Common myeloid progenitor, CD34-positive (primary cell): ENCODE results near the gene SIAH2.

Experiments
- CTCF ChIA-PET: fragments of 350-600 bp; sonication (Branson Sonifier 250); formaldehyde crosslinking; loops from one replicate; lab custom pipeline; 2021; ENCODE audit warnings: antibody characterized with exemption; lab: Charles Lee
- POLR2A ChIA-PET: fragments of 350-600 bp; sonication (Branson Sonifier 250); formaldehyde crosslinking; loops from one replicate; lab custom pipeline; 2021; ENCODE audit warnings: antibody characterized with exemption; lab: Charles Lee
- DNase-seq, 3 donors: peaks; one replicate each; pipeline versions ENCODE4 v3.0.0 to v3.0.0-alpha.2; 2013
- H3K27ac ChIP-seq, 2 experiments: 1 replicate in 1 of 2; 2 replicates in 1 of 2; pipeline ENCODE4 v1.7.0; 2013; ENCODE audit warnings: inconsistent platforms in 2 of 2, low read length in 2 of 2, mild to moderate bottlenecking in 2 of 2, low read depth in 1 of 2, moderate library complexity in 1 of 2; ENCODE audit not compliant: severe bottlenecking in 2 of 2, insufficient read depth in 1 of 2, poor library complexity in 1 of 2
- H3K27me3 ChIP-seq, 5 experiments: replicated peaks in 2 of 5; 1 replicate in 3 of 5; 2 replicates in 2 of 5; pipeline versions ENCODE4 v1.6.1 to v1.7.0; 2013; ENCODE audit warnings: low read length in 4 of 5, mild to moderate bottlenecking in 2 of 5, moderate library complexity in 2 of 5, inconsistent platforms in 1 of 5; ENCODE audit not compliant: insufficient read depth in 5 of 5, control insufficient read depth in 4 of 5
- H3K36me3 ChIP-seq, 4 experiments: 1 replicate in 2 of 4; 2 replicates in 2 of 4; pipeline versions ENCODE4 v1.6.1 to v1.7.0; 2013; ENCODE audit warnings: low read length in 3 of 4, control low read depth in 1 of 4, mild to moderate bottlenecking in 1 of 4; ENCODE audit not compliant: control insufficient read depth in 4 of 4, insufficient read depth in 4 of 4
- H3K4me1 ChIP-seq, 4 experiments: 1 replicate in 3 of 4; 2 replicates in 1 of 4; pipeline versions ENCODE4 v1.6.1 to v1.7.1; 2013; ENCODE audit warnings: low read length in 3 of 4, mild to moderate bottlenecking in 3 of 4, control low read depth in 1 of 4, inconsistent platforms in 1 of 4, moderate library complexity in 1 of 4; ENCODE audit not compliant: control insufficient read depth in 4 of 4, insufficient read depth in 4 of 4; ENCODE audit errors: control extremely low read depth in 1 of 4
- H3K4me3 ChIP-seq, 7 experiments: 1 replicate in 4 of 7; 2 replicates in 3 of 7; pipeline versions ENCODE4 v1.5.1 to v1.7.0; 2013; ENCODE audit warnings: mild to moderate bottlenecking in 7 of 7, low read length in 6 of 7, moderate library complexity in 6 of 7, inconsistent platforms in 2 of 7, low read depth in 2 of 7, control low read depth in 1 of 7; ENCODE audit not compliant: insufficient read depth in 4 of 7, control insufficient read depth in 1 of 7; ENCODE audit errors: extremely low read depth in 1 of 7
- H3K9me3 ChIP-seq, 5 experiments: 1 replicate in 4 of 5; 2 replicates in 1 of 5; pipeline versions ENCODE4 v1.6.1 to v1.7.1; 2013; ENCODE audit warnings: low read length in 4 of 5, mild to moderate bottlenecking in 2 of 5, inconsistent platforms in 1 of 5, low read depth in 1 of 5, moderate library complexity in 1 of 5; ENCODE audit not compliant: control insufficient read depth in 4 of 5, insufficient read depth in 2 of 5; ENCODE audit errors: control extremely low read depth in 1 of 5
- WGBS: methylation state at CpG from one replicate; pipeline ENCODE4 v1.1.5; 2013; ENCODE audit not compliant: insufficient coverage; 5-methylcytosine and 5-hydroxymethylcytosine counted together

The SIAH2 gene

DNA sequence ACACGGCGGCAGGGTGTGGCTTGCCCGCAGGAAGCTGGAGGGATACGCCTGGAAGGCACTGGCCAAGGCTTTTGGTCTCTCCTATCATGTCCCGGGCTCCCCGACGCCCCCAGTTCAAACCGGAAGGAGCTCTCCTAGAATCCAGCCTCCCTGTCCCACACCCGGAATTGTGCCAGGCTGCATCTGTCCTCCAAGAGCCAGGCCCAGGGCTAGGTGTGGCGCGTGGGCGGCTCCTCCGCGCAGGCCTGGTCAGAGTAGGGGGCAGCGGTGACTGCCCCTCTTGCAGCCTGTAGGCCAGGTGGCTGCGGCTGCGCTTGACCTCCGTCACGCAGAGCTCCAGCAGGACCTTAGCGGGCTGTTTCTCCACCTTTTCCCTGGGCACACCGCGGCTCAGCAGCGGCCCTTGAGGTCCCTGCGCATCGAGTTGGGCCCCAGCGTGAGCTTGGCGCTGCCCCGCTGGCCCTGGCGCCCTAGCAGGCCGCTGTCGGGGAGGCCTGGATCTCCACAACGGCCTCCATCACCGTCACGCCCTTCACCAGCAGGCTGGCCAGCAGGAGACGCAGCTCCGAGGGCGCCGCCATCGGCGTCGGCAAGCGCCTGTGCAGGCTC, 15.9 kb upstream of the SIAH2 start:
- H3K27ac ChIP-seq, result no peak overlapping the region
- peaks cover 0 to 2% (median 0%) of the 10 kb centered on the region in 5 experiments for H3K27me3 ChIP-seq
- ChIA-PET CTCF (interaction anchor here (1.1 to 8.8 kb wide), 7 partner anchors 10 to 251 kb away, joined by 3 to 66 read pairs (median 5); no protein-coding TSS in a partner anchor), POLR2A (interaction anchor here (0.5 kb wide), 1 partner anchor 13 kb away, joined by 12 read pairs; no protein-coding TSS in a partner anchor)
- no peaks in the 10 kb centered on the region for H3K4me1 ChIP-seq
- H3K36me3 ChIP-seq, result no peaks in the 10 kb centered on the region
- no peak for DNase-seq
- no peak overlapping the region for H3K4me3 ChIP-seq
- WGBS, result 98% methylated on average over 41 of the region's 42 CpGs
- no peaks in the 10 kb centered on the region for H3K9me3 ChIP-seq

DNA sequence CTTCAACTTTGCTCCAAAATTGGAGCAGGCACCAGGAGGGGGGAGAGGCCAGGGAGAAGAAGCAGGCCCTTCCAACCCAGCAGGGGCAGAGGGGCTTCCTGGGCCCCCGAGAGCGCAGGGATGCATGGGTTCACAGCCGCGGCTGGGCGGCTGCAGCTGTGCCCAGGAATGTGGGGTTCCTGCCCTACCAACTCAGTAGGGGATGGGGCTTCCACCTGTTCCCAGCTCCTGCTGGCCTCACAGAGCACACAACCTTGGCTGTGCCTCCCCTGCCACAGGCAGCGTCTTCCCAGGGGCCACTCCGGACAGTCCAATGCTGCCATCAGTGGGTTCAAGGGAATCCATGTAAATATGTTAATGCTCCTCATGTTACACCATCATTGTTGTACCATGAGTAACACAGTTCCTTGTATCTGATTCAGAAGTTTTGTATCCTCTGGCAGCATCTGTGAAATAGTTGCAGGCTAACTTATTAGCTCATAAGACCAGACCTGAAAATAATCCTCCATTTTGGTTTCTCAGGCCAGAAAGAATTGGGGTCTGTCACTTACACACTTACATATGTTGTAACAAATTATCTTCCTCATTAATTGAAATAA, 12.1 kb upstream of the SIAH2 start:
- Histone ChIP-seq H3K4me3 (no peak overlapping the region), H3K27ac (no peak overlapping the region), H3K4me1 (no peaks in the 10 kb centered on the region), H3K36me3 (no peaks in the 10 kb centered on the region), H3K27me3 (no peaks in the 10 kb centered on the region), H3K9me3 (no peaks in the 10 kb centered on the region)
- ChIA-PET CTCF (interaction anchor here (1.0 to 8.8 kb wide), 3 partner anchors 11 to 14 kb away, joined by 3 to 66 read pairs (median 9); partner anchors contain the start of gene SIAH2), POLR2A (no interaction called here)
- WGBS, result 100% methylated on average over 5 of the region's 7 CpGs
- DNase-seq, result no peak

DNA sequence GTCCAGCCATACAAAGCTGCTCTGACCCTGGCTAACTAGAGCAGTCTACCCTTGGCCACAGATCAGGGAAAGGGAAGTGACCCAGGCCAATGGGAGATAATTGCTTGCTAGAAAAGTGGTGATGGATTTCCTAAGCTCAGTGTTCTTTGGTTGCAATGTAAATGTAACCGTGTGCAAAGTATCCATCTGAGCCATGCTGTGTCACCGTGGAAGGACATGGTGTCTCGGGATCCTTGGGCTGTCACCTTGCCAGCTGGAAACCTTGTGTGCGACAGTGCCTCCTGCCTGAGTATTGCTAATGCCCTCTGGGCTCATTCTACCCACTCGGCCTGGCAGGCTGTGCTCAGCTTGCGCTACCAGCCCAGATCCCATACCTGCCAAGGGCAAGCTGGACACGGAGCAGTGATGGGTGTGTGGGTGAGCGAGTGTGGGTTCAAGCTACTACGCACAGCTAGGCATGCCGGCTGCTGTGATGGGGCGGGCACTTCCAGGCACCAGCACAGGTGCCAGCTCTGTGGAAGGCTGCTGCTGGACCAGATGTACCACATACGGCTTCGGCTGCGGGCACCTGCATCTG, 10.7 kb upstream of the SIAH2 start:
- no peaks in the 10 kb centered on the region for H3K27me3 ChIP-seq
- H3K27ac ChIP-seq, result no peak overlapping the region
- no peak overlapping the region for H3K4me3 ChIP-seq
- POLR2A ChIA-PET, result interaction anchor here (0.6 kb wide), 1 partner anchor 704 kb away, joined by 3 read pairs; no protein-coding TSS in a partner anchor
- CTCF ChIA-PET, result interaction anchor here (0.7 to 8.8 kb wide), 5 partner anchors 9 to 91 kb away, joined by 3 to 66 read pairs (median 3); partner anchors contain the start of gene SIAH2
- no peaks in the 10 kb centered on the region for H3K36me3 ChIP-seq
- no peaks in the 10 kb centered on the region for H3K4me1 ChIP-seq
- no peaks in the 10 kb centered on the region for H3K9me3 ChIP-seq
- no peak for DNase-seq
- over 99% methylated on average over 11 of the region's 14 CpGs for WGBS

DNA sequence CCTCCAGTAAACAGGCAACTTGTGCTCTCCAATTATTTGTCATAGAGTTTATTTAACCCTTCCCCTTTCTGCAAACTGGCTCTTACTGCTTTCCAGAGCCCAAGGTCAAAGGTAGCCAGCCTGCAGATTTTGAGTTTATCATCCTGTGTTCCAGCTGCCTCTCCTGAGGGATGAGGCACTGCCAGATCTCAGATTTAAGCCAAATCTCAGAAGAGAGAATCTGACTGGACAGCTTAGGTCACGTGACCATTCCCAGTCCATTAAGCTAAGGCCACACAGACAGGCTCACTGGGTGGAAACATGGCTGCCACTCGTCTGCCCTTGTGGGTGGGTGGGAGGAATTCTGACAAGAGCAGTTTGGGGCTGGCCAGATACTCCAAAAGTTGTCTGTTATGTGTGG, 8.6 kb upstream of the SIAH2 start:
- ChIA-PET CTCF (interaction anchor here (1.1 kb wide), 1 partner anchor 315 kb away, joined by 3 read pairs; no protein-coding TSS in a partner anchor), POLR2A (interaction anchor here (1.1 kb wide), 1 partner anchor 92 kb away, joined by 3 read pairs; no protein-coding TSS in a partner anchor)
- no peaks in the 10 kb centered on the region for H3K9me3 ChIP-seq
- no peak overlapping the region for H3K27ac ChIP-seq
- H3K36me3 ChIP-seq, result no peaks in the 10 kb centered on the region
- no peak for DNase-seq
- WGBS, result no CpG with 5 or more reads among the region's 2 CpGs
- H3K27me3 ChIP-seq, result no peaks in the 10 kb centered on the region
- H3K4me3 ChIP-seq, result no peak overlapping the region
- peaks cover 0 to under 1% (median 0%) of the 10 kb centered on the region in 4 experiments for H3K4me1 ChIP-seq

- 100% methylated on average over 1 of the region's 3 CpGs for WGBS
- DNase-seq, result no peak
- no peak overlapping the region for H3K4me3 ChIP-seq
- no peaks in the 10 kb centered on the region for H3K9me3 ChIP-seq
- H3K27me3 ChIP-seq, result no peaks in the 10 kb centered on the region
- peaks cover 0 to 9% (median 0%) of the 10 kb centered on the region in 4 experiments for H3K4me1 ChIP-seq
- H3K27ac ChIP-seq, result no peak overlapping the region
- CTCF ChIA-PET, result interaction anchor here (1.1 kb wide), 1 partner anchor 316 kb away, joined by 3 read pairs; no protein-coding TSS in a partner anchor
- POLR2A ChIA-PET, result no interaction called here
- H3K36me3 ChIP-seq, result no peaks in the 10 kb centered on the region
Observed at GRCh38 chr3:150770681-150771080, 7.7 kb upstream of the SIAH2 start.

DNA sequence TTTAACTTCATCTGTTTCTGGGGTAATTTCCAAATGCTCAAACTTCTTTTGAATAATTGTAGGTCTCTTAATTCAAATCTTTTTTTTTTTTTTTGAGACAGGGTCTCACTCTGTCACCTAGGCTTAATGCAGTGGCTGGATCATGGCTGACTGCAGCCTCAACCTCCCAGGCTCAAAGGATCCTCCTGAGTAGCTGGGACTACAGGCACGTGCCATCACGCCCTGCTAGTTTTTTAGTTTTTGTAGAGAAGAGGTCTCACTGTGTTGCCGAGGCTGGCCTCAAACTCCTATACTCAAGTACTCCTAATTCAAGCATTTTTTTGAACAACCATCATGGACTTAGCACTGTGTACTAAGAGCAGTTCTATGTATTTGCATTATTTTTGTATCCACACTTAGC, 3.8 kb upstream of the SIAH2 start:
- H3K27me3 ChIP-seq, result no peaks in the 10 kb centered on the region
- no peak overlapping the region for H3K27ac ChIP-seq
- no peaks in the 10 kb centered on the region for H3K36me3 ChIP-seq
- peaks cover 4 to 28% (median 11%) of the 10 kb centered on the region in 4 experiments for H3K4me1 ChIP-seq
- H3K9me3 ChIP-seq, result no peaks in the 10 kb centered on the region
- POLR2A ChIA-PET, result interaction anchor here (0.6 to 0.7 kb wide), 2 partner anchors 12 to 52 kb away, joined by 4 to 12 read pairs; no protein-coding TSS in a partner anchor
- H3K4me3 ChIP-seq, result no peak overlapping the region
- CTCF ChIA-PET, result interaction anchor here (0.6 to 2.9 kb wide), 5 partner anchors 13 to 1791 kb away, joined by 3 to 8 read pairs (median 4); partner anchors contain the start of gene MED12L
- no peak for DNase-seq
- WGBS, result no CpG with 5 or more reads among the region's 3 CpGs
